ENCODE data around the gene FN3KRP. TPM values are rescaled to one million over a fixed set of nuclear protein-coding genes. Genes with fewer than 3 reads are reported as not detected.

Gene FN3KRP
- total and polyA plus RNA-seq, 2 of the 13 experiments (the other 11 are each of a cell fraction or from before 2014, with no cell fraction given): 22.4 to 28.2 TPM

- no peak for TF ChIP-seq TIGD3 (CRISPR knock-in tag; IDR thresholded peaks at IDR 0.05; ENCODE audit: borderline replicate concordance)
- TF ChIP-seq SETDB1 (CRISPR knock-in tag; IDR thresholded peaks at IDR 0.05; ENCODE audit: borderline replicate concordance): no peak
Measured at GRCh38 chr17:82668631-82669099, 47.8 kb upstream of the FN3KRP start (continued).

DNA sequence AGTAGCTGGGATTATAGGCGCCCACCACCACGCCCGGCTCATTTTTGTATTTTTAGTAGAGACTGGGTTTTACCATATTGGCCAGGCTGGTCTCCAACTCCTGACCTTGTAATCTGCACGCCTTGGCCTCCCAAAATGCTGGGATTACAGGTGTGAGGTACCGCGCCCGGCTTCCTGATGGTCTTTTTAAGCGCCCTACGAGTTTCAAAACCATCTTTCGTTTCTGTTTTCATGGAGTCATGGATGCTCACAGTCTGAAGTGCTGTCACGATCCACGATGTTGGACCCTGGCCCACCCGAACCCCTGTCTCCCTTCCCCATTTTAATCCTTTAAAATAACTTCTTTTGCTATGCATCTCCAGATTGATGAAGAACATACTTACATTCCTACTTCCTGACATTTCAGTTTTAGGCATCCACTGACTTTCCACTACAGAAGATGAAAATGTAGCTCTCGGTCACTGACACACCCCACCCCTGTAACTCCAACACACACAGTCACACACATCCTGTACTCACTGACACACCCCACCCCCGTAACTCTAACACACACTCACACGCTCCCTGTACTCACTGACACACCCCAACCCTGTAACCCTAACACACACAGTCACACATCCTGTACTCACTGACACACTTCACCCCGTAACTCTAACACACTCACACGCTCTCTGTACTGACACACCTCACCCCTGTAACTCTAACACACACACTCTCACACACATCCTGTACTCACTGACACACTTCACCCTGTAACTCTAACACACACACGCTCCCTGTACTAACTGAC, 45.6 kb upstream of the FN3KRP start:
- POLR2A ChIA-PET: no interaction called here
- H4K20me1 ChIP-seq (ENCODE audit: insufficient read depth, low read length): no peaks in the 10 kb centered on the region
- H3K9ac ChIP-seq (ENCODE audit: insufficient read depth, low read depth, low read length): no peak overlapping the region
- intact Hi-C loops (cut with micrococcal nuclease; ENCODE audit: unreplicated experiment) (no loop called here), in situ Hi-C loops (cut with HindIII; ENCODE audit: extremely low pct_ligation_motif_present, low pct_unique_long_range_greater_than_20kb) (no loop called here)
- peaks cover 29% of the 10 kb centered on the region for H3K4me1 ChIP-seq (ENCODE audit: insufficient read depth, low read length)
- no peak overlapping the region for H3K27ac ChIP-seq (ENCODE audit: extremely low read length, insufficient read depth, low read length)
- no peak overlapping the region for H3K4me3 ChIP-seq (replicated peaks in 1 of 3; ENCODE audit: insufficient read depth in 1 of 3, low read depth in 2 of 3, low read length in 3 of 3)
- no peak for ATAC-seq
- H3K79me2 ChIP-seq (ENCODE audit: insufficient read depth, low read length): no peaks in the 10 kb centered on the region
- no peaks in the 10 kb centered on the region for H3K27me3 ChIP-seq (ENCODE audit: control insufficient read depth in 1 of 2, insufficient read depth in 2 of 2, low read length in 2 of 2)
- H3K9me3 ChIP-seq (ENCODE audit: low read length): no peaks in the 10 kb centered on the region
- H2AFZ ChIP-seq (ENCODE audit: low read length): no peak overlapping the region
- DNase-seq (ENCODE audit: low spot score): no peak
- 87% methylated on average over 19 of the region's 19 CpGs for WGBS (ENCODE audit: low lambda C conversion rate)
- CTCF ChIA-PET (ENCODE audit: low intra/inter-chr PET ratio, low total read pairs): no interaction called here
- H3K36me3 ChIP-seq (replicated peaks in 1 of 2; ENCODE audit: control insufficient read depth in 1 of 2, insufficient read depth in 2 of 2, low read length in 2 of 2): no peaks in the 10 kb centered on the region
- no peak for FAIRE-seq
- no peak overlapping the region for H3K4me2 ChIP-seq (ENCODE audit: low read depth, low read length)
- no TSS peak for BruUV-seq (replicated peaks)
- TF ChIP-seq NR2F1 (CRISPR knock-in tag; IDR thresholded peaks at IDR 0.05) (no peak), ZNF280B (CRISPR knock-in tag; IDR thresholded peaks at IDR 0.05; ENCODE audit: borderline replicate concordance) (no peak), ZBTB40 (IDR thresholded peaks at IDR 0.05) (no peak), ZBTB40 (CRISPR knock-in tag; IDR thresholded peaks at IDR 0.05) (no peak), EP300 (IDR thresholded peaks at IDR 0.05; ENCODE audit: low read depth in 2 of 2, low read length in 2 of 2) (no peak), EP300 (CRISPR knock-in tag; IDR thresholded peaks at IDR 0.05; ENCODE audit: borderline replicate concordance) (no peak), ZNF33A (CRISPR knock-in tag; IDR thresholded peaks at IDR 0.05; ENCODE audit: borderline replicate concordance) (no peak)
